Choroid plexus epithelial cell (primary cell): ENCODE measurements around the gene SLC16A5.
A peak's percentile ranks its signal among the peaks of the same experiment; 100 is the strongest.

Experiments
- DNase-seq: peaks from one replicate; pipeline ENCODE4 v3.0.0-alpha.2; 2010; ENCODE audit warnings: low read depth
- H3K4me3 ChIP-seq: 2 replicates; pipeline ENCODE4 v1.5.1; 2011; ENCODE audit warnings: low read depth, mild to moderate bottlenecking, control low read depth, low read length, moderate library complexity
- CTCF ChIP-seq: conservative IDR thresholded peaks from 2 replicates; pipeline ENCODE4 v1.5.1; 2011; ENCODE audit warnings: low read depth, mild to moderate bottlenecking, control low read depth, inconsistent platforms, low read length, moderate library complexity

Gene SLC16A5

GRCh38 chr17:75098861-75099260, 11.1 kb downstream of the SLC16A5 start:
- DNase-seq, result no peak
- H3K4me3 ChIP-seq, result no peak overlapping the region
- TF ChIP-seq CTCF, result no peak

GRCh38 chr17:75099881-75100595, 12.3 kb downstream of the SLC16A5 start:
- no peak for TF ChIP-seq CTCF
- DNase-seq, result no peak
- no peak overlapping the region for H3K4me3 ChIP-seq

- no peak overlapping the region for H3K4me3 ChIP-seq
- no peak for TF ChIP-seq CTCF
- DNase-seq, result no peak
Measured at GRCh38 chr17:75102385-75102821, 14.6 kb downstream of the SLC16A5 start.

GRCh38 chr17:75103601-75104554, 16.1 kb downstream of the SLC16A5 start:
- DNase-seq, result no peak
- no peak for TF ChIP-seq CTCF
- no peak overlapping the region for H3K4me3 ChIP-seq

GRCh38 chr17:75105126-75106080, 17.6 kb downstream of the SLC16A5 start:
- no peak overlapping the region for H3K4me3 ChIP-seq
- peak; percentile 95 for DNase-seq
- TF ChIP-seq CTCF, result peak; percentile 86

GRCh38 chr17:75108193-75108592, 20.4 kb downstream of the SLC16A5 start:
- TF ChIP-seq CTCF, result no peak
- no peak overlapping the region for H3K4me3 ChIP-seq
- no peak for DNase-seq
